Right lobe of liver (tissue), 6 donors: ENCODE data around the gene GPN1. TPM values are rescaled to one million over a fixed set of nuclear protein-coding genes. Genes with fewer than 3 reads are reported as not detected.
A peak's percentile ranks its signal among the peaks of the same experiment; 100 is the strongest.

ENCODE experiments used
- ATAC-seq, 4 donors: fragments of 200-7000 bp; cut with Tn5 transposase; one replicate each; pipeline ENCODE4 v1.9.1; 2020; ENCODE audit warnings: mild to moderate bottlenecking in 4 of 4, moderate library complexity in 4 of 4
- DNase-seq, 3 donors: peaks; one replicate each; pipeline ENCODE4 v3.0.0-alpha.2; 2020
- H3K27ac ChIP-seq, 3 donors: fragments of 200-600 bp; one replicate each; pipeline ENCODE4 v1.8.0; 2022
- H3K27me3 ChIP-seq, 2 donors: fragments of 200-600 bp; one replicate each; pipeline ENCODE4 v1.8.0; 2022
- H3K36me3 ChIP-seq, 4 donors: fragments of 200-600 bp; sonication (generic) in 1 of 4; one replicate each; pipeline versions ENCODE4 v1.5.1 to v1.8.0; 2017 to 2022; ENCODE audit warnings: control low read depth in 1 of 4
- H3K4me1 ChIP-seq, 4 donors: fragments of 200-600 bp; sonication (generic) in 1 of 4; one replicate each; pipeline versions ENCODE4 v1.5.1 to v1.8.0; 2017 to 2022; ENCODE audit warnings: control low read depth in 1 of 4
- H3K4me3 ChIP-seq, 3 donors: fragments of 200-600 bp; one replicate each; pipeline ENCODE4 v1.8.0; 2022
- H3K9me3 ChIP-seq, 4 donors: fragments of 200-600 bp; sonication (generic) in 1 of 4; one replicate each; pipeline versions ENCODE4 v1.5.1 to v1.8.0; 2017 to 2022; ENCODE audit warnings: control low read depth in 1 of 4
- CTCF ChIP-seq, 4 donors: fragments of 200-600 bp in 3 of 4; fragments of 450-650 bp in 1 of 4; IDR thresholded peaks; one replicate each; pipeline versions ENCODE4 v1.5.1 to v1.8.0; 2016 to 2022; ENCODE audit warnings: antibody characterized with exemption in 4 of 4, mild to moderate bottlenecking in 2 of 4
- POLR2A ChIP-seq: fragments of 450-650 bp; IDR thresholded peaks from one replicate; pipeline ENCODE4 v1.6.1; 2017; ENCODE audit warnings: antibody characterized with exemption, mild to moderate bottlenecking
- WGBS: methylation state at CpG from one replicate; pipeline ENCODE4 v1.1.6; 2018; ENCODE audit warnings: low coverage, low lambda C conversion rate; ENCODE audit not compliant: insufficient coverage; ENCODE audit errors: missing lambda C conversion rate; 5-methylcytosine and 5-hydroxymethylcytosine counted together
- intact Hi-C, 2 donors: fragments of 100-400 bp; cut with DNase I; formaldehyde crosslinking; loops; one replicate each; pipeline versions ENCODE4 v1.11.2 to v1.14.1; 2022
- total RNA-seq, 6 experiments: library from RNA; depleted of rRNA in 2 of 6; stranded (reverse); fragments of >200 nt in 2 of 6; fragmentation: NEBNext Ultra II Directional in 3 of 6; extraction: Animal tissue kit (Norgen Biotek cat#: 25700) in 3 of 6; gene quantifications; one replicate each; pipeline versions ENCODE4 v1.1.0 to v1.2.4, GENCODE V29; 2016 to 2023
- donor health status: DM: no; HTN: yes; CAD: no.
- donor health status: DM: no; HTN: no; CAD: no.
- donor health status: DM: no; HTN: no; CAD: no.
- donor health status: DM: no; HTN: yes; CAD: no.
- donor health status: DM: no; HTN: yes; CAD: no.

GPN1 gene
- total RNA-seq, 6 experiments from 2014 or later: 9.4 to 14.6 (median 11.3) TPM

- Histone ChIP-seq H3K9me3 (peaks cover 0 to 3% (median 0%) of the 10 kb centered on the region in 4 donors), H3K4me3 (peak within 1 kb of the TSS; percentile 43 to 69 (median 64)), H3K27me3 (no peaks in the 10 kb centered on the region), H3K36me3 (no peaks in the 10 kb centered on the region), H3K4me1 (peaks cover 0 to 12% (median 0%) of the 10 kb centered on the region in 4 donors), H3K27ac (peak within 1 kb of the TSS; percentile 3 to 49 (median 32))
- ATAC-seq: peak; percentile 94 to 97 (median 96)
- peak; percentile 59 for TF ChIP-seq POLR2A
- TF ChIP-seq CTCF (IDR thresholded peaks at IDR 0.05): no peak
- 6% methylated on average over 11 of the region's 38 CpGs for WGBS
- intact Hi-C loops: no loop called here
- DNase-seq: peak; percentile 87 to 91 (median 89)
Observed at GRCh38 chr2:27582695-27583389, 46.0 kb upstream of the GPN1 start, which contains the start of gene ZNF512. ZNF512 (plus strand) TSS chr2:27583042; CDS start chr2:27583113, 71 bp downstream.

GRCh38 chr2:27583390-27583915, 45.4 kb upstream of the GPN1 start:
- H3K27ac ChIP-seq: peak overlapping the region; percentile 3 to 49 (median 32)
- intact Hi-C loops: no loop called here
- H3K27me3 ChIP-seq: no peaks in the 10 kb centered on the region
- peak overlapping the region; percentile 43 to 69 (median 64) for H3K4me3 ChIP-seq
- ATAC-seq (peak in 1 of 4 donors; percentile 4), DNase-seq (no peak)
- peaks cover 0 to 12% (median 0%) of the 10 kb centered on the region in 4 donors for H3K4me1 ChIP-seq
- no peak for TF ChIP-seq CTCF (IDR thresholded peaks at IDR 0.05)
- no peak for TF ChIP-seq POLR2A
- 8% methylated on average over 12 of the region's 12 CpGs for WGBS
- H3K9me3 ChIP-seq: peaks cover 0 to 3% (median 0%) of the 10 kb centered on the region in 4 donors
- H3K36me3 ChIP-seq: no peaks in the 10 kb centered on the region

DNA sequence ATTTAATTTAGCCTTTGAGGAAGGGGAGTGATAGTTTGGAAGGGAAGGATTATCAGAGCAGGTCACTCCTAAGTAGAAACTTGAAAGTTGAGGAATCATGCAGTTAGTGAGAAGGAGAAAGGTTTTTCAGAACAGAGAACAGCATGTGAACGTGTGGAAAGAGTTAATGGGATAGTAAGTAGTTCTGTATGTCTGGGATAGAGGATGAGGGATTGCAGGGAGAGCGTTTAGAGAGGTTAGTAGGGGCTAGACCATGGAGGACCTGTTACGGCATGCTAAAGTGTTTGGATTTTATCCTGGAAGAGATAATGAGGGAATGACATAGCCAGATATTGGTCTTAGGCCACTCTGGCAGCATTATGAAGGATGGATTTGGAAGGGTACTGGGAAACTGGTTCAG, 44.3 kb upstream of the GPN1 start:
- WGBS: 93% methylated on average over 3 of the region's 3 CpGs
- Histone ChIP-seq H3K27me3 (no peaks in the 10 kb centered on the region), H3K4me1 (peaks cover 0 to 12% (median 0%) of the 10 kb centered on the region in 4 donors), H3K4me3 (no peak overlapping the region), H3K27ac (no peak overlapping the region), H3K9me3 (peaks cover 0 to 3% (median 0%) of the 10 kb centered on the region in 4 donors), H3K36me3 (no peaks in the 10 kb centered on the region)
- ATAC-seq (no peak), DNase-seq (no peak)
- intact Hi-C loops: no loop called here
- no peak for TF ChIP-seq CTCF (IDR thresholded peaks at IDR 0.05)
- no peak for TF ChIP-seq POLR2A

DNA sequence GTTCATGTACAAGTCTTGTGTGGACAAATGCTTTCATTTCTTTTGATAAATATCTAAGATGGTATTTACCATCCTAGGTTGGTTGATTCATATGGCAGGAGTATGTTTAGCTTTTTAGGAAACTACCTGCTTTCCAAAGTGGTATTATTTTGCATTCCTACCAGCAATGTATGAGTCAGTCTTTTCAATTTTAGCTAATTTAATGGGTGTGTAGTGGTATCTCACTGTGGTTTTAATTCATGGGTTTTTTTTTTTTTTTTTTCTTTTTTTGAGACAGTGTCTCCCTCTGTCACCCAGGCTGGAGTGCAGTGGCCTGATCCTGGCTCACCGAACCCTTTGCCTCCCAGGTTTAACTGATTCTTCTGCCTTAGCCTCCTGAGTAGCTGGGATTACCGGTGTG, 41.8 kb upstream of the GPN1 start:
- Histone ChIP-seq H3K36me3 (no peaks in the 10 kb centered on the region), H3K4me3 (no peak overlapping the region), H3K27me3 (no peaks in the 10 kb centered on the region), H3K9me3 (no peaks in the 10 kb centered on the region), H3K27ac (no peak overlapping the region), H3K4me1 (peaks cover 0 to 12% (median 0%) of the 10 kb centered on the region in 4 donors)
- TF ChIP-seq CTCF (IDR thresholded peaks at IDR 0.05) (no peak), POLR2A (no peak)
- ATAC-seq: no peak
- WGBS: 100% methylated on average over 1 of the region's 2 CpGs
- intact Hi-C loops: no loop called here
- no peak for DNase-seq
